ENCODE results near the gene AKR7A2. TPM values are rescaled to one million over a fixed set of nuclear protein-coding genes. Genes with fewer than 3 reads are reported as not detected.
"Not testable (repeated sequence)": the region's sequence is repeated elsewhere in the genome, so short reads cannot be mapped to it uniquely, and the experiment has no call there.

The AKR7A2 gene
- total RNA-seq, 2 donors from 2014 or later: 17.3 to 21.9 TPM

GRCh38 chr1:19289244-19289643, 22.7 kb downstream of the AKR7A2 start:
- H3K27ac Mint-ChIP-seq: peak overlapping the region; percentile 53
- H3K36me3 Mint-ChIP-seq (ENCODE audit: low read depth): peaks cover 2% of the 10 kb centered on the region
- H3K4me1 Mint-ChIP-seq: peaks cover 12% of the 10 kb centered on the region
- peaks cover 18% of the 10 kb centered on the region for H3K27me3 Mint-ChIP-seq
- no peak for ATAC-seq
- H3K4me3 Mint-ChIP-seq: peak overlapping the region; percentile 71
- DNase-seq: no peak
- no peaks in the 10 kb centered on the region for H3K9me3 ChIP-seq (ENCODE audit: control insufficient read depth, low read length, poor library complexity, severe bottlenecking)

DNA sequence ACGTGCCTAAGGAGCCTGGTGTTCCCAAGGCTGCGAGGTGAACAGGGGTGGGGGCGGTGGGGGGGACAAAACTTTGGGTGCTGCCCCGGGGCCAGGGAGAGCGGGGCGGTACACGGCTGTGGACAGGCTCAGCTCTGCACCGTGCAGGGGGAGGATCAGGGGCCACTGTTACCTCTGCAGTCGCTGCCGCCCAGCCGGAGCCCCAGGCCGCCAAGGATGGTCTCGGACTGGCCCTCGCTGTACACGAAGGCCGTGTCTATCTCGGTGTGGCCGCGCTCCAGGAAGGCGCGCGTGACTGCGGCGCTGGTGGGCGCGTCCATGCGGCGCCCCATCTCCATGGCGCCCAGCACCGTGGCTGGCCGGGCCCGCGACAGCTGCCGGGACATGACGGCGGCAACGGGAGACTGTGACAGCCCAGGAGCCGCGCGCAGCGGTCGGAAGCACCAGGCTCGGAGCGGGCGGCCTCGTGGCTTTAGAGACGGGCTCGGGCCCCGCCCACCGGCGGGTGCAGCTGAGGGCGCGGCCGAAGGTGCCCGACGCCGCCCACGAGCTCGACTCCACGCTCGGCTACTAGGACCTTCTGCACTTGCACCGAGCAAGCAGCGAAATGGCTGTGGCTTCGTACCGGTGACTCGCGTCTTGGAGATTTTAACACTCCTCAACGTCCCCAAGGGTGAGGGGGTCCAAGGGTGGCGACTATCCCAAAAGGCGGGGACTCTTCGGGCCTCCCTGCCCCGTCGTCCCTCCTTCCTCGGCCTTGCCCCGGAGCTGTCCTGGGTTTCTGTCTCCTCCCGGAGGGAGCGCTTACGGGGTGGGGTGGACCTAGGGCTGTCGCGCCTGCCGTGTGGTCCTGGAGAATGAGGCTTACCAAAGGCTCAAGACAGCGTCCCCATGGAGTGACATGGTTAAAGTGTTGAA, 23.4 kb downstream of the AKR7A2 start, which contains the start of gene AKR7A3:
TSS of gene AKR7A3 (minus strand) at position 447 of the 918 bp plus-strand sequence. CDS start at position 386, 61 bp downstream.
- Mint-ChIP-seq H3K27me3 (peaks cover 18% of the 10 kb centered on the region), H3K4me1 (peaks cover 12% of the 10 kb centered on the region), H3K4me3 (peak within 1 kb of the TSS; percentile 78), H3K27ac (peak within 1 kb of the TSS; percentile 53)
- H3K9me3 ChIP-seq (ENCODE audit: control insufficient read depth, low read length, poor library complexity, severe bottlenecking); H3K36me3 Mint-ChIP-seq (ENCODE audit: low read depth): not testable (repeated sequence)
- ATAC-seq (peak; percentile 97), DNase-seq (peak; percentile 34 to 48 (median 45))

GRCh38 chr1:19287436-19288185, 24.3 kb downstream of the AKR7A2 start:
- Mint-ChIP-seq H3K27ac (no peak overlapping the region), H3K4me1 (peaks cover 12% of the 10 kb centered on the region), H3K36me3 (ENCODE audit: low read depth) (peaks cover 2% of the 10 kb centered on the region), H3K27me3 (peaks cover 18% of the 10 kb centered on the region), H3K4me3 (peak overlapping the region; percentile 78)
- ATAC-seq (no peak), DNase-seq (no peak)
- H3K9me3 ChIP-seq (ENCODE audit: control insufficient read depth, low read length, poor library complexity, severe bottlenecking): no peaks in the 10 kb centered on the region

GRCh38 chr1:19285807-19286206, 26.1 kb downstream of the AKR7A2 start:
- ATAC-seq; H3K4me3 Mint-ChIP-seq; H3K27ac Mint-ChIP-seq; DNase-seq; H3K36me3 Mint-ChIP-seq (ENCODE audit: low read depth); H3K9me3 ChIP-seq (ENCODE audit: control insufficient read depth, low read length, poor library complexity, severe bottlenecking): not testable (repeated sequence)
- peaks cover 12% of the 10 kb centered on the region for H3K4me1 Mint-ChIP-seq
- H3K27me3 Mint-ChIP-seq: peaks cover 18% of the 10 kb centered on the region

GRCh38 chr1:19285366-19285765, 26.6 kb downstream of the AKR7A2 start:
- H3K27ac Mint-ChIP-seq; ATAC-seq; H3K9me3 ChIP-seq (ENCODE audit: control insufficient read depth, low read length, poor library complexity, severe bottlenecking); H3K36me3 Mint-ChIP-seq (ENCODE audit: low read depth); H3K4me3 Mint-ChIP-seq; DNase-seq: not testable (repeated sequence)
- Mint-ChIP-seq H3K4me1 (peaks cover 12% of the 10 kb centered on the region), H3K27me3 (peaks cover 18% of the 10 kb centered on the region)

- Mint-ChIP-seq H3K4me3 (no peak overlapping the region), H3K27ac (no peak overlapping the region), H3K4me1 (peaks cover 12% of the 10 kb centered on the region), H3K27me3 (peaks cover 18% of the 10 kb centered on the region), H3K36me3 (ENCODE audit: low read depth) (peaks cover under 1% of the 10 kb centered on the region)
- ATAC-seq (no peak), DNase-seq (no peak)
- H3K9me3 ChIP-seq (ENCODE audit: control insufficient read depth, low read length, poor library complexity, severe bottlenecking): no peaks in the 10 kb centered on the region
Measured at GRCh38 chr1:19284881-19285280, 27.1 kb downstream of the AKR7A2 start.

DNA sequence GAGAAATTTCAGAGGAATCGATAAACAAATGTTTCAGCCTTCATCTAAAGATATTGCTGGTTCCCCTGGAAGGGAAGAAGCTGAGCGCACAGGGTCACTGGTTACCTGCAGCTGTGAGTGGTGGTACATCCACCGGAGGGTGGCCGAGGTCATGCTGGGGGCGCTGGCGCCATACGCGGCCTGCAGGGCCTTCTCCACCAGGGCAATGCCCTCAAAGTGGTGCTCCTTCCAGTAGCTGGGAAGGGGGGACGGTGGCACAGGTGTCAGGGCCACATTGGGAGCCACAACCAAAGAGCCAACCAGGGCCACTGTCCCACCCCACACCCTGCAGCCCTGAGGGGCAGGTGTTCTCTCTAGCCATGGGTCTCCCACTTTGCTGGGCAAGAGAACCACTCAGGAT, 28.1 kb downstream of the AKR7A2 start:
- H3K36me3 Mint-ChIP-seq (ENCODE audit: low read depth): no peaks in the 10 kb centered on the region
- H3K27me3 Mint-ChIP-seq: peaks cover 9% of the 10 kb centered on the region
- no peak overlapping the region for H3K27ac Mint-ChIP-seq
- no peak for ATAC-seq
- peaks cover 7% of the 10 kb centered on the region for H3K4me1 Mint-ChIP-seq
- no peak overlapping the region for H3K4me3 Mint-ChIP-seq
- no peak for DNase-seq
- H3K9me3 ChIP-seq (ENCODE audit: control insufficient read depth, low read length, poor library complexity, severe bottlenecking): no peaks in the 10 kb centered on the region

DNA sequence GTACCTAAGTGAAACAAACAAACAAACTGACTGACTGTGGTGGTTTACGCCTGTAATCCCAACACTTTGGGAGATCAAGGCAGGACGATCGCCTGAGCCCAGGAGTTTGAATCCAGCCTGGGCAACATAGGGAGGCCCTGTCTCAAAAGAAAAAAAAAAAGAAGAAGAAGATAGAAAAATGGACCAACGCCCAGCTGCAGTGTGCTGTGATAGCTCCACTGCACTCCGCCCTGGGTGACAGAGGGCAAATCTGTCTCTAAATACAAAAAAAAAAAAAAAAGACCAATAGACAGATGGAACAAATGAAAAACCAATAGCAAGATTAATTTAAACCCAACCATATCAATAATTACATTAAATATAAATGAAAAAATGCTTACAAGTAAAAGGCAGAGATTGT, 37.3 kb downstream of the AKR7A2 start:
- H3K4me3 Mint-ChIP-seq: no peak overlapping the region
- no peaks in the 10 kb centered on the region for H3K4me1 Mint-ChIP-seq
- no peak overlapping the region for H3K27ac Mint-ChIP-seq
- H3K36me3 Mint-ChIP-seq (ENCODE audit: low read depth): peaks cover 3% of the 10 kb centered on the region
- no peak for DNase-seq
- ATAC-seq: no peak
- H3K27me3 Mint-ChIP-seq: peaks cover 10% of the 10 kb centered on the region
- H3K9me3 ChIP-seq (ENCODE audit: control insufficient read depth, low read length, poor library complexity, severe bottlenecking): peaks cover 3% of the 10 kb centered on the region

GRCh38 chr1:19273844-19274531, 38.0 kb downstream of the AKR7A2 start:
- peak; percentile 37 for ATAC-seq
- H3K4me1 Mint-ChIP-seq; H3K4me3 Mint-ChIP-seq; H3K36me3 Mint-ChIP-seq (ENCODE audit: low read depth); H3K27ac Mint-ChIP-seq; DNase-seq; H3K9me3 ChIP-seq (ENCODE audit: control insufficient read depth, low read length, poor library complexity, severe bottlenecking): not testable (repeated sequence)
- H3K27me3 Mint-ChIP-seq: peaks cover 10% of the 10 kb centered on the region

- DNase-seq: no peak
- Mint-ChIP-seq H3K4me3 (no peak overlapping the region), H3K27ac (no peak overlapping the region), H3K4me1 (no peaks in the 10 kb centered on the region), H3K36me3 (ENCODE audit: low read depth) (peaks cover 3% of the 10 kb centered on the region), H3K27me3 (peaks cover 10% of the 10 kb centered on the region)
- peaks cover 3% of the 10 kb centered on the region for H3K9me3 ChIP-seq (ENCODE audit: control insufficient read depth, low read length, poor library complexity, severe bottlenecking)
- ATAC-seq: no peak
Measured at GRCh38 chr1:19273106-19273843, 38.7 kb downstream of the AKR7A2 start.

GRCh38 chr1:19272064-19272463, 39.9 kb downstream of the AKR7A2 start:
- no peak overlapping the region for H3K27ac Mint-ChIP-seq
- H3K4me3 Mint-ChIP-seq: no peak overlapping the region
- H3K9me3 ChIP-seq (ENCODE audit: control insufficient read depth, low read length, poor library complexity, severe bottlenecking): peaks cover 3% of the 10 kb centered on the region
- DNase-seq: no peak
- H3K36me3 Mint-ChIP-seq (ENCODE audit: low read depth): peaks cover 3% of the 10 kb centered on the region
- H3K27me3 Mint-ChIP-seq: peaks cover 10% of the 10 kb centered on the region
- ATAC-seq: no peak
- no peaks in the 10 kb centered on the region for H3K4me1 Mint-ChIP-seq

DNA sequence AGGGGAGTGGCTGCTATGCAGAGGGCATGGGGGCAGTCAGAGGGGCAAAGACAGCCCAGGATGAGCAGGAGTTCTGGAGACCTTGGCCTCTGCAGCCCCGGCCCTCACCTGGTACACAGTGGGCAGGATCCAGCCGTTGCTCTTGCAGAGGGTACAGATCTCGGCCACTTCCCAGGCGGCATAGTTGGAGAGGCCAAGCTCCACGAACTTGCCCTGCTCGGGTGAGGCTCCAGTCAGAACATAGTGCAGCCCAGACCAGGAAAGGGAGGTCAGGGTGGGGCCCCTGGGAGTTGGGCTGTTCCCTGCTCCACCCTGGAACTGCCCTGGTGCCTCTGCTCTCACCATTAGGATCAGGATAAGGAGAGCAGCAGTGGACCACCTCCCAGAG, 41.6 kb downstream of the AKR7A2 start:
- not testable (repeated sequence) for DNase-seq; H3K36me3 Mint-ChIP-seq (ENCODE audit: low read depth); H3K4me3 Mint-ChIP-seq; ATAC-seq; H3K9me3 ChIP-seq (ENCODE audit: control insufficient read depth, low read length, poor library complexity, severe bottlenecking); H3K27ac Mint-ChIP-seq; H3K4me1 Mint-ChIP-seq
- H3K27me3 Mint-ChIP-seq: peaks cover 10% of the 10 kb centered on the region

Data from T-helper 17 cell (primary cell).